Mesodermal cell (in vitro differentiated cells): ENCODE measurements around the gene REC8.

Experiments
- H3K27ac ChIP-seq: 2 replicates; pipeline ENCODE4 v1.7.0; 2013; ENCODE audit warnings: mild to moderate bottlenecking, low read depth, low read length, moderate library complexity; ENCODE audit not compliant: severe bottlenecking
- H3K36me3 ChIP-seq: 2 replicates; pipeline ENCODE4 v1.7.1; 2013; ENCODE audit warnings: mild to moderate bottlenecking, low read length, moderate library complexity; ENCODE audit not compliant: control insufficient read depth, insufficient read depth
- H3K4me1 ChIP-seq: one replicate; pipeline ENCODE4 v1.7.1; 2013; ENCODE audit warnings: mild to moderate bottlenecking, low read length; ENCODE audit not compliant: insufficient read depth, control insufficient read depth, poor library complexity, severe bottlenecking
- H3K4me3 ChIP-seq: 2 replicates; pipeline ENCODE4 v1.7.0; 2013; ENCODE audit warnings: low read length, control low read depth, mild to moderate bottlenecking; ENCODE audit not compliant: insufficient read depth, poor library complexity, severe bottlenecking; ENCODE audit errors: extremely low read depth
- H3K9me3 ChIP-seq: 2 replicates; pipeline ENCODE4 v1.7.1; 2013; ENCODE audit warnings: mild to moderate bottlenecking, low read length, moderate library complexity; ENCODE audit not compliant: control insufficient read depth
- WGBS, 2 experiments: methylation state at CpG; one replicate each; pipeline ENCODE4 v1.1.5; 2013; ENCODE audit warnings: missing lambda C conversion rate in 2 of 2; ENCODE audit not compliant: insufficient coverage in 2 of 2; 5-methylcytosine and 5-hydroxymethylcytosine counted together

Gene REC8

DNA sequence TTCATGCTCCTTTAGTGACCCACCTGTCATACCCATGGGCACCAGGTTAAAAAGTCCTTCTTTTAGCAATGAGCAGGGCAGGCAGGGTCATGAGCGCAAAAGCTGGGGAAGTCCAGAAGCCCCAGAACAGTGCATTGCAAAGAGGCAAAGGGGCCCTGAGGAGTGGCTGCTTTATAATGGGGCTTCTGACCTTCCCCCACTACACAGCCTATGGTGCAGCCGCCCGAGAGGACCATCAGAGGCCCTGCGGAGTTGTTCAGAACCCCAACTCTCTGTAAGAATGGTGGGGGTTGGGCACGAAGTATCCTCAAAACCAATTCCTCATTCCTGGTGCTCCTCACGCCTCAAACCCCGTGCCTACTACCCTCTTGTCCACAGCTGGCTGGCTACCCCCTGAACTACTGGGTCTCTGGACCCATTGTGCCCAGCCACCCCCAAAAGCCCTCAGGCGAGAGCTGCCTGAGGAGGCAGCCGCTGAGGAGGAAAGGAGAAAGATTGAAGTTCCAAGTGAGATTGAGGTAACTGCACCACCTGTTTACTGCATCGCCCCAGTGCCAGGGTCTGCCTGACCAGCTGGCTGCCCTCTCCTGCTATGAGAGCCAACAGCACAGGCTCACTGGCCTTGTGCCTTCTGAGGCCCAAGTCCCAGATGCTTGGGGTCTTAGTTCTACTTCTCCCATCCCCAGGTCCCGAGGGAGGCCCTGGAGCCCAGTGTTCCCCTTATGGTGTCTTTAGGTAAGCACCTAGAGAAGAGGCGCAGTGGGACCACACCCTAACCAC is 6.7 kb downstream of the REC8 start:
- Histone ChIP-seq H3K9me3 (no peaks in the 10 kb centered on the region), H3K27ac (no peak overlapping the region), H3K4me1 (no peaks in the 10 kb centered on the region), H3K36me3 (peaks cover 57% of the 10 kb centered on the region), H3K4me3 (no peak overlapping the region)
- WGBS, 2 experiments = 87 to 92% methylated on average over 7 to 8 of the region's 12 CpGs

DNA sequence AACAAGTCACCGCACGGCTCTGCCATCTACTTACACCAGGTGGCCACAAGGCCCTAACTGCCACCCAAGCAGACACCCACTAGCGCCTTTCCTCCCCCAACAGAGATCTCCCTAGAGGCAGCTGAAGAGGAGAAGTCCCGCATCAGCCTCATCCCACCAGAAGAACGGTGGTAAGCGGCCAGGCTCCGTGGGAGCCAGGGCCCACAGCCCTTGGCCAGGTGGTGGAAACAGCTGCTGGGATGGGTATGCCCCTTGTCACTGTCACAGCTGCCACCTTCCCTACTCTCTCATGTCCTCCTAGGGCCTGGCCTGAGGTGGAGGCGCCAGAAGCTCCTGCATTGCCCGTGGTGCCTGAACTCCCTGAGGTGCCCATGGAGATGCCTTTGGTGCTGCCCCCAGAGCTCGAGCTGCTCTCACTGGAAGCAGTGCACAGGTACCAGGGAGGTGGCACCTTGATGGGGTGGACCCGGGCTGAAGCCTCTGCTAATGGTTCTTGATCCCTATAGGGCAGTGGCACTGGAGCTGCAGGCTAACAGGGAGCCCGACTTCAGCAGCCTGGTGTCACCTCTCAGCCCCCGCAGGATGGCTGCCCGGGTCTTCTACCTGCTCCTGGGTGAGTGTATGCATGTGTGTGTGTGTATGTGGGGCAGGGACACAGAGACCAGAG is 7.5 kb downstream of the REC8 start:
- no peak overlapping the region for H3K4me3 ChIP-seq
- H3K9me3 ChIP-seq = no peaks in the 10 kb centered on the region
- no peak overlapping the region for H3K27ac ChIP-seq
- WGBS, 2 experiments = 95 to 97% methylated on average over 5 to 9 of the region's 14 CpGs
- peaks cover 63% of the 10 kb centered on the region for H3K36me3 ChIP-seq
- H3K4me1 ChIP-seq = no peaks in the 10 kb centered on the region

DNA sequence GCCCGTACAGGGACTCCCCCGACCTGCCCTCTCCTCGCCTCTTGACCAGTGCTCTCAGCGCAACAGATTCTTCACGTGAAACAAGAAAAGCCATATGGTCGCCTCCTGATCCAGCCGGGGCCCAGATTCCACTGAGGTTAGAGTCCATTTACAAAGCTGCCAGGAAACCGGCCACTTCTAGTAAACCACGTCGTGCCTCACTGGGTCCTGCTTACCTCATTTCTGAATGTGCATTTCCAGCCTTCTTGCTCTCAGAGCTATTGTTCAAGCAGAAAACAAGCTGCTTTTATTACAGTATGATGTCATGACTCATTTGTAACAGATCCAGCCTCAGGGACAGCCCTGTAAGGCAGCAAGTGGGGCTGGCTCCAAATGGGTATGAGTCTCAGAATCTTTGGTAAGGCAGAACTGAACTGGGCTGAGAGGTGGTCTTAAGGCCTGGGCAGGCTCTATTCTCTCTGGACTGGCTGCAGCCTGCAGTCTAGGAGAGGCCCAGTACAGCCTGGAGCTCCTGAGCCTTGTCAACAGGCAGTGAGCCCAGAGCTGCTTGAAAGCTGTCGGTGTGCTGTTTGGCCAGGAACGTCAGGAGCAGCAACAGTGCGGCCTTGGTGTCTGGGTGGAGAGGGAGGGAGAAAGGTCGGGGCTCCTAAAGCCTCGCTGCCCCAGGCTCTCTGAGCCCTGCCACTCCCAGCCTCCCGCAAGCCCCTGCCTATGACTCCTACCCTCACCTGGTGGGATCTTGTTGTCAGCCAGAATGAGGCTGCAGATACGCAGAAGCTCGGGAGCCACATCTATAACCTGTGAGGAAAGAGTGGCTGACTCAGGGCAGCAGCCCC is 8.3 kb downstream of the REC8 start:
- H3K4me1 ChIP-seq = no peaks in the 10 kb centered on the region
- H3K36me3 ChIP-seq = peaks cover 71% of the 10 kb centered on the region
- no peak overlapping the region for H3K4me3 ChIP-seq
- no peaks in the 10 kb centered on the region for H3K9me3 ChIP-seq
- peak overlapping the region; percentile 29 for H3K27ac ChIP-seq
- 87 to 90% methylated on average over 14 to 16 of the region's 18 CpGs for WGBS, 2 experiments

DNA sequence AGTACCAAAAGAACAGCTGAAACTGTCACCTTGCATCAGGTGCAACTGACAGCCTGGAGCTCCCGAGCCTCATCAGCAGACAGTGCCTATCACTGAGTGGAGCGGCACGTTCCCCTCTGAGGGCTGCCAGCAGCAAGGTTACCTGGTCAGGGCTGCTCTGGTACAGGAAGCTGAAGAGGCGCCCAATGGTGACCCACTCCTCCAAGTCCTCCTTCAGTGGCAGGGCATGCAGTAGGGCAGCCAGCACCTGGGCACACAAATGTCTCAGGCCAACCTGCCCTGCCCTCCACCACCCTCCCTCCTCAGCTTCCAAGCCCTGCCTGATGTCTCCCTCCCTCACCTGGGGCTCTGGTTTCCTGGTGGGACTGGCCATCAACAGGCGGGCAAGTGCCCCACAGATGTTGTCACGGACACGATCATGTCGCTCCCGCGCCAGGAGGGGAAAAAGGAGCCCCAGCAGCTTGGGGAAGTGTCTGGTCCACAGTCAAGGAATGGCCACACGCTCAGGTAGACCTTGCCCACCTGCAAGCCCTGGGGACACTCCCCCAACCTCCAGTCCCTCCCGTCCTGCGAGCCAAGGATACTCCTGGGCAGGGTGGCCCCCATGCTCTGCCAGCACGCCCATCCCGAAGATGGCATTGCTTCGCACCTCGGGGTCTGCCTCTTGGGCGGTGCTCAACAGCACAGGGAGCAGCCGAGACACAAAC is 9.6 kb downstream of the REC8 start:
- WGBS, 2 experiments = 93 to 95% methylated on average over 18 to 19 of the region's 19 CpGs
- Histone ChIP-seq H3K36me3 (peaks cover 84% of the 10 kb centered on the region), H3K4me3 (no peak overlapping the region)

DNA sequence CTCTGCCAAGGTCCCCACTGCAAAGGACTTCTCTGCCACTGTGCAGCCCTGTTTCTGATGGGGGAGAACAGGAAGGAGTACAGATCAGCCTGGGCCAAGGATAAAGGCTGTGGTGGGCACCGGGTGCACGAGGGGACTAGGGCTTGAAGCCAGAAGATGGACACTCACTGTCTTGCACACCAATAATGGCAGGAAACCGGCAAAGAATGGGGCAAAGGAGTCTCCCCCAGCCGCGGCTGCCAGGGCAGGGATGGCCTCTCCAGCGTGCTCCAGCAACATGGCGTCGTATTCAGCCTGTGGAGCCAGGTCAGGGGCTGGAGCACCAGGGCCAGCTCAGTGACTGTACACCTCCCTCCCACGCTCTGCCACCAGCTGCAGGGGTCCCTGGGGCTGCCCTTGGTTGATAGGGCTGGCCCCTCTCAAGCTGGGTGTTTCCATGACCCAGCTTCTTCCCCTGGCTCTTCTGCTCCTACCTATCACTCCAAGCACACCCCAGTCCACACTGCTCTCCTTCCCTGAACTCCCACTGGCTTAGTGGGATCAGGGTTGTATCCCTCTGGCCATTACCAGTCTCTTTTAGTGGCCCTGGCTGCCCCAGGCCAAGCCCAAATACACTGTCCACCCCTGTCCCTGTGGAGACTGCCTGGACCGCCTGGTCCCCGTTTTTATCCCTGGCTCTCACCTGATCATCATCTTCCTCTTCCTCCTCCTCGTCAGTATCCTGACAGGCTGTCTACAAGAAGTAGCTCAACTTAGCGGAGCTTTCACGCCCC is 10.4 kb downstream of the REC8 start:
- H3K27ac ChIP-seq = no peak overlapping the region
- peaks cover under 1% of the 10 kb centered on the region for H3K4me1 ChIP-seq
- peaks cover 85% of the 10 kb centered on the region for H3K36me3 ChIP-seq
- WGBS, 2 experiments = 93 to 96% methylated on average over 11 to 14 of the region's 14 CpGs
- H3K9me3 ChIP-seq = no peaks in the 10 kb centered on the region
- no peak overlapping the region for H3K4me3 ChIP-seq

More for the DNA sequence above, 9.6 kb downstream of the REC8 start:
- H3K9me3 ChIP-seq = no peaks in the 10 kb centered on the region
- no peaks in the 10 kb centered on the region for H3K4me1 ChIP-seq
- H3K27ac ChIP-seq = no peak overlapping the region

DNA sequence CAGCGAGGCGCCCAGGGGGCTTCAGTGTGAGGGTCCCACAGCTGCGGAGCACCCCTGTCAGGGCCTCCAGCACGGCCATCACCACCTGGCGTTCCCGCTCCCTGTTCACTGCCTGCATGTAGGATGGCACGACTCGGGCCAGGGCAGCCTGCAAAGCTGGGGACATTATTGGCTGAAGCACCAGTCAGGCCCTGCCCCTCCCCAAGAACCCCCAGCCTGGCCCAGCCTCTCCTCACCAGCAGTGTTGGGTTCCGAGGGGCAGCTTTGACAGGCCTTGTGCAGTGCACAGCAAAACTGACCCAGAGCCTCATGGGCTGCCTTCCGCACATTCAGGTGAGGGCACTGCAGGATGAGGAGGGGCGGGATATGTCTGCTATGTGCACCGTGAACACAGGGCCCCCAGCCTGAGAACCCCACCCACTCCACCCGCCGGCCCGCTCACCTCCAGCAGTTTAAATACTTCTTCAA is 11.2 kb downstream of the REC8 start:
- H3K9me3 ChIP-seq = no peaks in the 10 kb centered on the region
- peaks cover 8% of the 10 kb centered on the region for H3K4me1 ChIP-seq
- no peak overlapping the region for H3K27ac ChIP-seq
- no peak overlapping the region for H3K4me3 ChIP-seq
- 97 to 100% methylated on average over 8 to 12 of the region's 15 CpGs for WGBS, 2 experiments
- H3K36me3 ChIP-seq = peaks cover 82% of the 10 kb centered on the region

DNA sequence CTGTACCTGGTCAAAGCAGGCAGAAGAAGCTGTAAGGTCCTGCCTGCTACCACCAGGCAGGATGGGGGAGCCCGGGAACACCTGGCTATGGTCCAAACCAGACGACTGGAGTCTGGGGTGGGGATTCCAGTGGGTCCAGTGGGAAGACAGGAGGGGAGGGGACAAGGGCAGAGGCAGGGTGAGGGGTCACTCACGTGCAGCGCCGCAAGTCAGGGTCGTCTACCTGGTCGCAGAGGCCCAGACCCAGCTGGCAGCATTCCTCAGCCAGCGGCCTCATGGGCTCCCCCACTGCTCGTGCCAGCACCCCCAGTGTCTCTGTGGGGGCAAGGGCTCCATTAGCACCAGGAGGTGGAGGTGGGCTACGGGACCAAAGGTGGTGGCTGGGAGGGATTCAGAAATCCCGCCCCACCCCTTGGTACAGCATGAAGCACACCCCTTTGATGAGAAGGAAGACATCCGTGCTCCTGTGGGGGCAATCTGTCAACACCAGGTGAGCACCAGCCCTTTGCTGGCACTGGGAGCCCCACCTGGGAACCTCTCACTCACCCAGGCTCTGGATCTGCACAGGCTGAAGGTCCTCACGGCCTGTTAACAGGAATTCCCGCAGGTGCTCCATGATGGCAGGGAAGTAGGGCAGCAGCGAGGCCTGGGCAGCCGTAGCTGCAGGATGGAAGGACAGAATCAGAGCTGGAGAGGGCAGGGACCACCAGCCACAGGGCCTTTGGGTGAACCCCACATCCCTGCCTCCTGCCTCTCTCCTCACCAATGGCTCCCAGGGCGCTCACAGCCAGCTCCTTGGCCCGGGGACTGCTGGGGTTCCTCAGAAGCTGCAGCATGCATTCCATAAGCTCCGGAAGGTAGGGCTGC is 12.5 kb downstream of the REC8 start:
- H3K36me3 ChIP-seq = peaks cover 73% of the 10 kb centered on the region
- 97 to 98% methylated on average over 11 to 19 of the region's 19 CpGs for WGBS, 2 experiments

DNA sequence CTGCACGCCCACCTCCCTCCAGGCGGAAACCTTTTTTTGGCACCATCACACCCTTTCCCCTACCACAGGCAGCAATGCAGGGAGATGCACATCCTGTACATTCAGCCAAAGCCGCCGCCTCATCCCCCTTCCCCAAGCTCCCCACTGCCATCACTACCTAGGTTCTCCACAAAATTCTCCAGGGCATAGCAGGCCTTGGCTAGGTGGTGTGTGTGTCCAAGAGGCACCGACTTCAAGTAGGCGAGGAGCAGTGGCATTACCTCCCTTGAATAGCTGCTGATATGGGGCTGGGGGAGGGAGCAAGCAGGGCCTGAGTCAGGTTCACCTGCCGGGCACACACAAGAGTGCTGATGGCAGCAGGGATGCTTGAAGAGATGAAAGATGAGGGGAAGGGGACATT is 13.1 kb downstream of the REC8 start:
- H3K27ac ChIP-seq = no peak overlapping the region
- no peaks in the 10 kb centered on the region for H3K9me3 ChIP-seq
- 96% methylated on average over 5 of the region's 7 CpGs for WGBS, 2 experiments
- peaks cover 66% of the 10 kb centered on the region for H3K36me3 ChIP-seq
- peaks cover 8% of the 10 kb centered on the region for H3K4me1 ChIP-seq
- H3K4me3 ChIP-seq = no peak overlapping the region

More for the DNA sequence above, 12.5 kb downstream of the REC8 start:
- Histone ChIP-seq H3K4me1 (peaks cover 8% of the 10 kb centered on the region), H3K27ac (no peak overlapping the region), H3K4me3 (no peak overlapping the region), H3K9me3 (no peaks in the 10 kb centered on the region)

DNA sequence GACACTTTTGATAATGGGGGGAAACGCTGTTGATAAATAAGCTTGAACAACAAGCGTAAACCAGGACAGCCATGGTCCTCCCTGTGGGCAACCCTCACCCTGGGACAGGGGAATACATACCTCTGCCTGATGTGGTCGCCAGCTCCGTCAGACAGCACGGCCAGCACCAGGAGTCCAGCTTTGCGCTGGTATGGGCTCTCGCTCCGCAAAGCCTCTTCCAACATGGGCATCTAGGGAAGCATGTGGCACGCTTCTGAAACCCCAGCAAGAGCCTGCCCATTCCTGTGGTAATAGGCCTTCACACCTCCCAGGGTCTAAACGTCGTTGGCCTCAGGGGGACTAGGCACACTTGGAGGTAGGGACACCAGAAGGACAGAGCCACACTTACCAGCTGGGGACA is 13.9 kb downstream of the REC8 start:
- Histone ChIP-seq H3K4me3 (no peak overlapping the region), H3K9me3 (no peaks in the 10 kb centered on the region), H3K4me1 (peaks cover 8% of the 10 kb centered on the region), H3K36me3 (peaks cover 65% of the 10 kb centered on the region), H3K27ac (no peak overlapping the region)
- WGBS, 2 experiments = 95 to 96% methylated on average over 10 to 11 of the region's 11 CpGs
